NCI-H128 (cell line): ENCODE measurements around the gene RPL35.
"Not testable (repeated sequence)": the region's sequence is repeated elsewhere in the genome, so short reads cannot be mapped to it uniquely, and the experiment has no call there.

ENCODE experiments used
- DNase-seq: peaks from one replicate; lab custom pipeline; 2025; ENCODE audit not compliant: unreplicated experiment; lab: John Stamatoyannopoulos, UW

The RPL35 gene

GRCh38 chr9:124852829-124853531 is 8.8 kb downstream of the RPL35 start, which contains the start of gene WDR38:
TSS of gene WDR38 (plus strand) at chr9:124853460. CDS start at chr9:124853532, 72 bp downstream.
- peak; percentile 35 for DNase-seq

- DNase-seq = no peak
Measured at GRCh38 chr9:124852121-124852828, 9.5 kb downstream of the RPL35 start.

- DNase-seq = no peak
Measured at GRCh38 chr9:124849801-124850200, 12.0 kb downstream of the RPL35 start.

GRCh38 chr9:124846969-124847368 is 14.8 kb downstream of the RPL35 start:
- no peak for DNase-seq

GRCh38 chr9:124846467-124846866 is 15.3 kb downstream of the RPL35 start:
- not testable (repeated sequence) for DNase-seq

GRCh38 chr9:124844291-124844690 is 17.5 kb downstream of the RPL35 start:
- no peak for DNase-seq

- DNase-seq = no peak
Measured at GRCh38 chr9:124843456-124844034, 18.2 kb downstream of the RPL35 start.

- DNase-seq = no peak
Measured at GRCh38 chr9:124841075-124841821, 20.5 kb downstream of the RPL35 start.

GRCh38 chr9:124840300-124840833 is 21.4 kb downstream of the RPL35 start:
- DNase-seq = no peak

GRCh38 chr9:124839612-124840299 is 22.0 kb downstream of the RPL35 start:
- DNase-seq = no peak

GRCh38 chr9:124838567-124839275 is 23.0 kb downstream of the RPL35 start:
- DNase-seq = not testable (repeated sequence)

- DNase-seq = not testable (repeated sequence)
Measured at GRCh38 chr9:124838132-124838531, 23.6 kb downstream of the RPL35 start.

GRCh38 chr9:124835026-124835557 is 26.7 kb downstream of the RPL35 start:
- peak; percentile 79 for DNase-seq

- no peak for DNase-seq
Measured at GRCh38 chr9:124834591-124834990, 27.2 kb downstream of the RPL35 start.

- DNase-seq = no peak
Measured at GRCh38 chr9:124831642-124832364, 30.0 kb downstream of the RPL35 start.

GRCh38 chr9:124830593-124830992 is 31.2 kb downstream of the RPL35 start:
- no peak for DNase-seq

GRCh38 chr9:124829334-124829669 is 32.5 kb downstream of the RPL35 start:
- no peak for DNase-seq

GRCh38 chr9:124828489-124829333 is 33.0 kb downstream of the RPL35 start:
- DNase-seq = no peak
